Loucy (cell line): ENCODE results near the gene ADGRE2.
"Not testable (repeated sequence)": the region's sequence is repeated elsewhere in the genome, so short reads cannot be mapped to it uniquely, and the experiment has no call there.

ENCODE experiments used
- H2AFZ ChIP-seq: fragments of 200-600 bp; sonication (generic); 2 replicates; pipeline ENCODE4 v1.6.0; 2016; ENCODE audit warnings: antibody characterized with exemption, mild to moderate bottlenecking, low read length, moderate library complexity
- H3F3A ChIP-seq: fragments of 200-600 bp; 2 replicates; pipeline ENCODE4 v1.6.0; 2016; ENCODE audit warnings: antibody characterized with exemption, low read depth, mild to moderate bottlenecking
- H3K27me3 ChIP-seq: fragments of 200-600 bp; sonication (generic); 2 replicates; pipeline ENCODE4 v1.6.1; 2014; ENCODE audit warnings: low read length, mild to moderate bottlenecking; ENCODE audit not compliant: insufficient read depth, poor library complexity, severe bottlenecking
- H3K36me3 ChIP-seq: fragments of 200-600 bp; sonication (generic); 2 replicates; pipeline ENCODE4 v1.6.1; 2016; ENCODE audit warnings: low read length; ENCODE audit not compliant: insufficient read depth
- H3K4me1 ChIP-seq: fragments of 200-600 bp; sonication (generic); 2 replicates; pipeline ENCODE4 v1.5.1; 2014; ENCODE audit warnings: low read length, mild to moderate bottlenecking; ENCODE audit not compliant: insufficient read depth, poor library complexity, severe bottlenecking
- H3K4me2 ChIP-seq: fragments of 200-600 bp; sonication (generic); 2 replicates; pipeline ENCODE4 v1.6.0; 2014; ENCODE audit warnings: antibody characterized with exemption, low read length, low read depth, mild to moderate bottlenecking; ENCODE audit not compliant: poor library complexity, severe bottlenecking
- H3K4me3 ChIP-seq: fragments of 200-600 bp; sonication (generic); 2 replicates; pipeline ENCODE4 v1.5.1; 2014; ENCODE audit warnings: low read length, mild to moderate bottlenecking, mixed read lengths; ENCODE audit not compliant: poor library complexity, severe bottlenecking
- H3K79me2 ChIP-seq: fragments of 200-600 bp; sonication (generic); 2 replicates; pipeline ENCODE4 v1.6.1; 2014; ENCODE audit warnings: low read length; ENCODE audit not compliant: insufficient read depth
- H3K9ac ChIP-seq: fragments of 200-600 bp; sonication (generic); 2 replicates; pipeline ENCODE4 v1.6.0; 2014; ENCODE audit warnings: mild to moderate bottlenecking, low read depth, low read length, moderate library complexity; ENCODE audit not compliant: poor library complexity, severe bottlenecking
- H3K9me2 ChIP-seq: fragments of 200-600 bp; sonication (generic); replicated peaks from 2 replicates; pipeline ENCODE4 v1.6.1; 2016; ENCODE audit warnings: low read depth, low read length, mixed read lengths
- H3K9me3 ChIP-seq: fragments of 200-600 bp; sonication (generic); 2 replicates; pipeline ENCODE4 v1.6.1; 2014; ENCODE audit warnings: mild to moderate bottlenecking, antibody characterized with exemption, low read length, low read depth; ENCODE audit not compliant: insufficient read depth
- H4K20me1 ChIP-seq: fragments of 200-600 bp; sonication (generic); 2 replicates; pipeline ENCODE4 v1.6.0; 2014; ENCODE audit warnings: antibody characterized with exemption, low read length, mild to moderate bottlenecking; ENCODE audit not compliant: insufficient read depth, poor library complexity, severe bottlenecking
- EZH2phosphoT487 ChIP-seq: fragments of 200-600 bp; IDR thresholded peaks from 2 replicates; pipeline ENCODE4 v1.6.1; 2018; ENCODE audit warnings: antibody characterized with exemption, mild to moderate bottlenecking, moderate library complexity, borderline replicate concordance
- TF ChIP-seq, protein P1 (sequence below): fragments of 200-600 bp; sonication (generic); conservative IDR thresholded peaks from 2 replicates; pipeline ENCODE4 v1.5.1; 2014; ENCODE audit warnings: mild to moderate bottlenecking, antibody characterized with exemption, low read length

The ADGRE2 gene

DNA sequence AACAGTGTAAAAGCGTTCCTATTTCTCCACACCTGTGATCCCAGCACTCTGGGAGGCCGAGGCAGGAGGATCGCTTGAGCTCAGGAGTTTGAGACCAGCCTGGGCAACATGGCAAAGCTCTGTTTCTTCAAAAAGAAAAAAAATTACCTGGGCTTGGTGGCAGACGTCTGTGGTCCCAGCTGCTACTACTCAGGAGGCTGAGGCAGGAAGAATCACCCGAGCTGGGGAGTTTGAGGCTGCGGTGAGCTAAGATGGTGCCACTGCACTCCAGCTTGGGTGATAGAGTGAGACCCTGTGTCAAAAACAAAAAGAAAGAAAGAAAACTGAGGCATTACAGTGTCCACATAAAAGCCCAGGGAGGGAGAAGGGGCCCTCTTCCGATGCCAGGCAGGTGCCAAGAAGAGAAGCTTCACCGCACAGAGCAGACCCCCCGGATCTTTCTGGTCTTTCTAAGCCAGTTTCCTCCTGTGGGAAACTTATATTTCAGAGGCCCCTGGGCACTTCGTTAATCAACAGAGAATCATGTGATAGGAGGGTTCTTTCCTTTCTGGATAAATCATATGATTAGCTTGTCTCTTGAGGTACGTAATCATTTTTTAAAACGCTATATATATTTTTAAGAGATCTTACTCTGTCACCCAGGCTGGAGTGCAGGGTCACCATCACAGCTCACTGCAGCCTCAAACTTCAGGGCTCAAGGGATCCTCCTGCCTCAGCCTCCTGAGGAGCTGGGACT lies at the start of gene ADGRE2:
TSS of gene ADGRE2 (minus strand) at position 451 of the 736 bp plus-strand sequence. CDS start 1,804 bp downstream, outside the sequence.
- H2AFZ ChIP-seq, H3F3A ChIP-seq, H3K9me2 ChIP-seq, H3K4me2 ChIP-seq, H3K4me1 ChIP-seq, H3K27me3 ChIP-seq, H3K9me3 ChIP-seq, H4K20me1 ChIP-seq, H3K36me3 ChIP-seq, H3K4me3 ChIP-seq, H3K9ac ChIP-seq: not testable (repeated sequence)
- H3K79me2 ChIP-seq, result peaks cover 16% of the 10 kb centered on the region

DNA sequence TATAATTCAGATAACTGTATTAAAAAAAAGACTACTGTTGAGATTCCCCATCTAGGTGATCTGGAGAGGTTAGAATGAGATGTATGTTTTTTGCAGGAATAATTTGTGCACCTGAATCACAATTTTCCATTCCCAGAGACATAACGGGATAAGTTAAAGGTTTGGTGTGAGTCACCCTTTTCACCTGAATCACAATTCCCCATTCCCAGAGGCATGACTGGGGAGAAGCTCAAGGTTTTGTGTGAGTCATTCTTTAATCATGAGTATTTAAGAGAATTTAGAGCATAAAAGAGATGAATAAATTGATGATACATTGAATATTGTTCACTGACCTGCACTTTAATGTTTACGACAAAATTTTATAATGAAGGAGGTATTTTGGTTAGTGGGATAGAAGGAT lies 47.6 kb upstream of the ADGRE2 start:
- no peak overlapping the region for H2AFZ ChIP-seq
- H3K9me3 ChIP-seq, result no peaks in the 10 kb centered on the region
- no peak overlapping the region for H3K4me2 ChIP-seq
- H3K36me3 ChIP-seq, result no peaks in the 10 kb centered on the region
- no peaks in the 10 kb centered on the region for H3K79me2 ChIP-seq
- H3K4me1 ChIP-seq, result no peaks in the 10 kb centered on the region
- H3F3A ChIP-seq, result no peaks in the 10 kb centered on the region
- no peaks in the 10 kb centered on the region for H3K9me2 ChIP-seq
- H3K27me3 ChIP-seq, result no peaks in the 10 kb centered on the region
- no peak for TF ChIP-seq EZH2phosphoT487
- TF ChIP-seq, protein P1, sequence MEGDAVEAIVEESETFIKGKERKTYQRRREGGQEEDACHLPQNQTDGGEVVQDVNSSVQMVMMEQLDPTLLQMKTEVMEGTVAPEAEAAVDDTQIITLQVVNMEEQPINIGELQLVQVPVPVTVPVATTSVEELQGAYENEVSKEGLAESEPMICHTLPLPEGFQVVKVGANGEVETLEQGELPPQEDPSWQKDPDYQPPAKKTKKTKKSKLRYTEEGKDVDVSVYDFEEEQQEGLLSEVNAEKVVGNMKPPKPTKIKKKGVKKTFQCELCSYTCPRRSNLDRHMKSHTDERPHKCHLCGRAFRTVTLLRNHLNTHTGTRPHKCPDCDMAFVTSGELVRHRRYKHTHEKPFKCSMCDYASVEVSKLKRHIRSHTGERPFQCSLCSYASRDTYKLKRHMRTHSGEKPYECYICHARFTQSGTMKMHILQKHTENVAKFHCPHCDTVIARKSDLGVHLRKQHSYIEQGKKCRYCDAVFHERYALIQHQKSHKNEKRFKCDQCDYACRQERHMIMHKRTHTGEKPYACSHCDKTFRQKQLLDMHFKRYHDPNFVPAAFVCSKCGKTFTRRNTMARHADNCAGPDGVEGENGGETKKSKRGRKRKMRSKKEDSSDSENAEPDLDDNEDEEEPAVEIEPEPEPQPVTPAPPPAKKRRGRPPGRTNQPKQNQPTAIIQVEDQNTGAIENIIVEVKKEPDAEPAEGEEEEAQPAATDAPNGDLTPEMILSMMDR, result no peak
- H3K9ac ChIP-seq, result no peak overlapping the region
- no peaks in the 10 kb centered on the region for H4K20me1 ChIP-seq
- no peak overlapping the region for H3K4me3 ChIP-seq

DNA sequence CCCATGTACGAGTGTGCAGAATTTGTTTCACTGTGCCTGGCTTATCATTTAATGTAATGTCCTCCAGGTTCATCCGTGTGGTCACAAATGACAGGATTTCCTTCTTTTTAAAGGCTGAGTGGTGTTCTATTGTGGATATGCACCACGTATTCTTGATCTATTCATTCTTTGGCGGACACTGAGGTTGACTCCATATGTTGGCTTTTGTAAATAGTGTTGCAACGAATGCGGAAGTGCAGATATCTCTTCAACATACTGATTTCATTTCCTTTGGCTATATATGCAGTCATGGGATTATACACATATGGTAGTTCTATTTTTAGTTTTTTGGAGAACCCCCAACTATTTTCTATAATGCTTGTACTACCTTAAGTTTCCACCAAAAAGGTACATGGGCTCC lies 43.6 kb upstream of the ADGRE2 start:
- Histone ChIP-seq H3K36me3 (no peaks in the 10 kb centered on the region), H3K9me2 (no peaks in the 10 kb centered on the region), H3K4me3 (no peak overlapping the region), H3K27me3 (no peaks in the 10 kb centered on the region), H3K4me2 (no peak overlapping the region), H3K9ac (no peak overlapping the region), H2AFZ (no peak overlapping the region), H3K4me1 (no peaks in the 10 kb centered on the region), H3F3A (no peaks in the 10 kb centered on the region), H4K20me1 (no peaks in the 10 kb centered on the region), H3K79me2 (no peaks in the 10 kb centered on the region), H3K9me3 (no peaks in the 10 kb centered on the region)
- TF ChIP-seq, protein P1, result no peak
- no peak for TF ChIP-seq EZH2phosphoT487

DNA sequence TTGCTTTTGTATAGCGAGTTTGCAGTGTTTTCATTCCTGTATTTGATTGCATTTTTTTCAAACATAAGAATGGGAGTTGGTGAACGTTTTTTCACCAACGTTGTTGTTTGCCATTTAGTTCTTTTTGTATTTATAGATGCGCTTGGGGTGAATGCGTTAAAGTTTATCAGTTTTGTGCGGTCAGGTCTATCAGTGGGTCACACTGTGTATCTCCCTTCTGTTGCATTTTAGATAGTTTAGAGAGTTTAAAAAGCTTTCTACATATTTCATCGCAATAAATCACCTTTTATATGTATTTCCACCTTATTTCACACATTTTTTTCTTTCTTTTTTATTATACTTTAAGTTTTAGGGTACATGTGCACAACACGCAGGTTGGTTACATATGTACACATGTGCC lies 40.2 kb upstream of the ADGRE2 start:
- no peaks in the 10 kb centered on the region for H3K27me3 ChIP-seq
- no peaks in the 10 kb centered on the region for H3K36me3 ChIP-seq
- H3K79me2 ChIP-seq, result no peaks in the 10 kb centered on the region
- H3K9me3 ChIP-seq, result no peaks in the 10 kb centered on the region
- H3F3A ChIP-seq, result no peaks in the 10 kb centered on the region
- no peak overlapping the region for H2AFZ ChIP-seq
- H4K20me1 ChIP-seq, result no peaks in the 10 kb centered on the region
- no peak for TF ChIP-seq EZH2phosphoT487
- TF ChIP-seq, protein P1, result no peak
- H3K9me2 ChIP-seq, result no peaks in the 10 kb centered on the region
- H3K4me3 ChIP-seq, result no peak overlapping the region
- H3K9ac ChIP-seq, result no peak overlapping the region
- no peak overlapping the region for H3K4me2 ChIP-seq
- H3K4me1 ChIP-seq, result no peaks in the 10 kb centered on the region
